SJCRH30 (cell line): ENCODE measurements around the gene SFXN3. TPM values are rescaled to one million over a fixed set of nuclear protein-coding genes. Genes with fewer than 3 reads are reported as not detected.

ENCODE experiments used
- total RNA-seq: library from RNA; depleted of rRNA; stranded (reverse); fragments of >200 nt; shearing (Covaris generic); gene quantifications from 2 replicates; pipeline ENCODE4 v1.2.3, GENCODE V29; 2014; rRNA removed

SFXN3 gene
- total RNA-seq, 1 experiment from 2014 or later, result 15.3 TPM

Other genes starting within 250 kb of the SFXN3 start
- gene SLF2, start 118.3 kb upstream of the SFXN3 start, total RNA-seq, result 217 and 257 TPM in 2 replicates
- gene SEMA4G, start 61.7 kb upstream of the SFXN3 start, total RNA-seq, result 2.5 and 3.0 TPM in 2 replicates
- gene MRPL43, start 43.7 kb upstream of the SFXN3 start, total RNA-seq, result 92.1 and 101 TPM in 2 replicates
- 27.3 and 30.4 TPM in 2 replicates for gene TWNK, start 43.7 kb upstream of the SFXN3 start, total RNA-seq
- 229 and 239 TPM in 2 replicates for gene LZTS2, start 31.4 kb upstream of the SFXN3 start, total RNA-seq
- 0.25 and 0.89 TPM in 2 replicates for gene PDZD7, start 105 bp upstream of the SFXN3 start, total RNA-seq
- gene KAZALD1, start 30.8 kb downstream of the SFXN3 start, total RNA-seq, result 55.7 and 58.1 TPM in 2 replicates
- not detected in 2 replicates for gene TLX1, start 100.1 kb downstream of the SFXN3 start, total RNA-seq
- 13.5 and 13.7 TPM in 2 replicates for gene LBX1, start 198.2 kb downstream of the SFXN3 start, total RNA-seq